ENCODE data around the gene TRAPPC1. TPM values are rescaled to one million over a fixed set of nuclear protein-coding genes. Genes with fewer than 3 reads are reported as not detected.

Gene TRAPPC1
- total RNA-seq, 2 donors from 2014 or later, result 10.5 to 40.0 TPM

DNA sequence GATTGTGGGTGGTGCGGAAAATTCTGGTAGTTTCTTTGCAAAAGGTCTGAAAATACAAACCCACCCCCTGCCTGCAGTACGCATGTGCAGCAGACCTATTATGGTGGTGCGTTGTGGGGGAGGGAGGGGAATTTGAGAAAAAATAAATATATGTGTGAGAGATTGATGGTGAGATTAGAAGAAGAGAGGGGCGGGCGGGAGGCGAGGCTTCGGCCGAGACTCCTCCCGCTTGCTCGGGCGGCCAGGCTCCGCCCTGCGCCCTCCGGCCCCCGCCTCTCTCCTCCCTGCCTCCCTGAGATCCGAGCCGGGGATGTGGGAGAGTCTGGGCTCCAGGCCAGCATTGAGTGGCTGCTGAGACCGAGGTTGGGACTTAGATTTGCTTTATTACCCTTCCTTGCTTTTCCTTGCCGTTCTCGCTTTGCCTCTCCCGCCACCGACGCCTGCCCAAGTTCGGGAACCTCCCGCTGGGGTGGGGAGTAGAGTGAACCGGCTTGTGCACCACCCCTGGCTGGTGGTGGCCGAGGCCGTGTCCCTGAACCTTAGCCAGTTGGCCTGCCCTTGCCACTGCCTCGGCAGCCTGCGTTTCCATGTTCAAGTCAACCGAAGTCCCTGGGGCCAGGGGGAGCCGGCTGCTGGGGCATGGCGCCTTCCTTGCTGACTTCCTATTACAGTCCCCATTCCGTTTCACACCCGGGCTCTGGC, 44.1 kb downstream of the TRAPPC1 start:
- 0% methylated on average over 28 to 35 of the region's 35 CpGs for WGBS, 2 donors
- Histone ChIP-seq H3K36me3 (replicated peaks in 1 of 2; ENCODE audit: insufficient read depth in 1 of 2, low read depth in 2 of 2) (peaks cover 0 to 7% of the 10 kb centered on the region in 2 donors), H3K4me1 (peaks cover 54% of the 10 kb centered on the region), H3K27ac (peak overlapping the region; percentile 90 to 98 (median 94)), H3K27me3 (no peaks in the 10 kb centered on the region), H3K9me3 (no peaks in the 10 kb centered on the region), H3K4me3 (no peak overlapping the region)
- DNase-seq (peak; percentile 94 to 97 (median 95)), ATAC-seq (peak; percentile 79)
- intact Hi-C loops (cut with DNase I), result no loop called here
- TF ChIP-seq, protein P1, sequence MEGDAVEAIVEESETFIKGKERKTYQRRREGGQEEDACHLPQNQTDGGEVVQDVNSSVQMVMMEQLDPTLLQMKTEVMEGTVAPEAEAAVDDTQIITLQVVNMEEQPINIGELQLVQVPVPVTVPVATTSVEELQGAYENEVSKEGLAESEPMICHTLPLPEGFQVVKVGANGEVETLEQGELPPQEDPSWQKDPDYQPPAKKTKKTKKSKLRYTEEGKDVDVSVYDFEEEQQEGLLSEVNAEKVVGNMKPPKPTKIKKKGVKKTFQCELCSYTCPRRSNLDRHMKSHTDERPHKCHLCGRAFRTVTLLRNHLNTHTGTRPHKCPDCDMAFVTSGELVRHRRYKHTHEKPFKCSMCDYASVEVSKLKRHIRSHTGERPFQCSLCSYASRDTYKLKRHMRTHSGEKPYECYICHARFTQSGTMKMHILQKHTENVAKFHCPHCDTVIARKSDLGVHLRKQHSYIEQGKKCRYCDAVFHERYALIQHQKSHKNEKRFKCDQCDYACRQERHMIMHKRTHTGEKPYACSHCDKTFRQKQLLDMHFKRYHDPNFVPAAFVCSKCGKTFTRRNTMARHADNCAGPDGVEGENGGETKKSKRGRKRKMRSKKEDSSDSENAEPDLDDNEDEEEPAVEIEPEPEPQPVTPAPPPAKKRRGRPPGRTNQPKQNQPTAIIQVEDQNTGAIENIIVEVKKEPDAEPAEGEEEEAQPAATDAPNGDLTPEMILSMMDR (IDR thresholded peaks at IDR 0.05), result peak in 1 of 7 experiments; percentile 11
- peak in 2 of 3 donors; percentile 67 to 68 for TF ChIP-seq POLR2A (IDR thresholded peaks at IDR 0.05)

DNA sequence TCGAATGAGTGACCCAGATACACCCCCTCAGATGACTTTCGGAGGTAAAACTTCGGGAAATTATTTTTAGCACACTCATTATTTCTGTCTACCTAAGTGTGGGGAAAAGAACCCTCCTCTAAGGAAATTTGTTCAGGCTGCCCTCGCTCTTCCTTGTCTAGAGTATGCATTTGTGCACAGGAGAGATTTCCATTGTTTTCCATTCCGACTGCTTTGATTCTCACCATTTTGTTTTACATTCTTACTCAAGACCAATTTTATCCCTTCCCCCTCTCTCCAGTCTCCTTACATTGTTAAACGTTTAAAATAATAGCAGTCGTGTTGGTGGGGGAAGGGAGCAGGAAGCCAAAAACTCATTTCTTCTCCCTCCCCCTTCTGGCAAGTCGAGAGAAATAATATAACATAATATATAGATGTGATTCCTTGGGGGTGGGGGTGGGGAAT, 44.7 kb downstream of the TRAPPC1 start:
- Histone ChIP-seq H3K27ac (peak overlapping the region; percentile 90 to 98 (median 94)), H3K4me1 (peaks cover 54% of the 10 kb centered on the region), H3K4me3 (no peak overlapping the region), H3K36me3 (replicated peaks in 1 of 2; ENCODE audit: insufficient read depth in 1 of 2, low read depth in 2 of 2) (peaks cover 0 to 6% of the 10 kb centered on the region in 2 donors), H3K27me3 (no peaks in the 10 kb centered on the region), H3K9me3 (no peaks in the 10 kb centered on the region)
- DNase-seq (no peak), ATAC-seq (no peak)
- no peak for TF ChIP-seq POLR2A (IDR thresholded peaks at IDR 0.05)
- TF ChIP-seq, protein P1 (IDR thresholded peaks at IDR 0.05), result no peak
- intact Hi-C loops (cut with DNase I), result no loop called here
- 1% methylated on average over 8 of the region's 8 CpGs for WGBS, 2 donors

DNA sequence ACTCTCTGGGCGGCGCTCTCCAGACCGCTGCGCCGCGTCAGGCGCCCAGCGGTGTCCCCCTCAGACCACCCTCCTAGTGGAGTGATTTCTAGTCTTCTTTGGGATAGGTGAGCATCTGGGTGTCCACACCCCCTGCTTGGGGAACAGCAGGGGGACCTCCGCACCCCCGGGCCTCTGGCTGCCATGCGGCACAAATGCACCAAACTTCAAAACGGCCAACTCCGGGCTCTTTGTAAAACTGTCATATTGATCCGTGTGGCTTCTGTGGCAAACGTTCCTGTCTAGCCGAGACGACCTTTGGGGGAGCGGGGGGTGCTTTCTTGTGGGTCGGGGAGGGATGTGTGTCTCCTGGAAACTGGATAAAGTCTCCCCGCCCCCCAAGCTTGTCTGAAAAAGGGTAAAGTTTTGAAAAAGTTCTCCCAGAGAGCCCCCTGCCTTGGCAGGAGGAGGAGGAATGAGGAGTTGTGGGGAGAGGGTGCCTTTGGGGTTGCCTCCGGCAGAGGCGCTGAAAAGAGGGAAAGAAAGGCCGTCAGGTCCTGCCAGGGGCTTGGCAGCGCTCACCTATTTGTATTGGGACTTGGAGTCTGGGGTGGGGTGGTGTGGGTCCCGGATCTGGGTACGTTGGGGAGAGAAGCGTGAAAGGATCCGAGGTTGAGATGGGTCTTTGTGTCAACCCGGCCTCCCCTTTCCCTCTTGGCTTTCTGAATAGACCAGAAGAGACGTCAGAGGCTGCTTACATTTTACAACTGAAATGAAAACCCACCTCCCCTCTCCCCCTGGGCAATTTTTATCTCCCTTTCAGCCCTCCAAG, 45.3 kb downstream of the TRAPPC1 start:
- ATAC-seq, result no peak
- peak overlapping the region; percentile 90 to 98 (median 94) for H3K27ac ChIP-seq
- H3K4me3 ChIP-seq, result peak overlapping the region; percentile 53 to 77
- intact Hi-C loops (cut with DNase I), result no loop called here
- WGBS, 2 donors, result 1% methylated on average over 20 to 30 of the region's 30 CpGs
- DNase-seq, result peak; percentile 34 to 64 (median 48)
- H3K4me1 ChIP-seq, result peaks cover 57% of the 10 kb centered on the region
- no peaks in the 10 kb centered on the region for H3K9me3 ChIP-seq
- TF ChIP-seq, protein P1 (IDR thresholded peaks at IDR 0.05), result no peak
- peak in 1 of 3 donors; percentile 2 for TF ChIP-seq POLR2A (IDR thresholded peaks at IDR 0.05)
- no peaks in the 10 kb centered on the region for H3K27me3 ChIP-seq
- peaks cover 0 to 4% of the 10 kb centered on the region in 2 donors for H3K36me3 ChIP-seq (replicated peaks in 1 of 2; ENCODE audit: insufficient read depth in 1 of 2, low read depth in 2 of 2)

DNA sequence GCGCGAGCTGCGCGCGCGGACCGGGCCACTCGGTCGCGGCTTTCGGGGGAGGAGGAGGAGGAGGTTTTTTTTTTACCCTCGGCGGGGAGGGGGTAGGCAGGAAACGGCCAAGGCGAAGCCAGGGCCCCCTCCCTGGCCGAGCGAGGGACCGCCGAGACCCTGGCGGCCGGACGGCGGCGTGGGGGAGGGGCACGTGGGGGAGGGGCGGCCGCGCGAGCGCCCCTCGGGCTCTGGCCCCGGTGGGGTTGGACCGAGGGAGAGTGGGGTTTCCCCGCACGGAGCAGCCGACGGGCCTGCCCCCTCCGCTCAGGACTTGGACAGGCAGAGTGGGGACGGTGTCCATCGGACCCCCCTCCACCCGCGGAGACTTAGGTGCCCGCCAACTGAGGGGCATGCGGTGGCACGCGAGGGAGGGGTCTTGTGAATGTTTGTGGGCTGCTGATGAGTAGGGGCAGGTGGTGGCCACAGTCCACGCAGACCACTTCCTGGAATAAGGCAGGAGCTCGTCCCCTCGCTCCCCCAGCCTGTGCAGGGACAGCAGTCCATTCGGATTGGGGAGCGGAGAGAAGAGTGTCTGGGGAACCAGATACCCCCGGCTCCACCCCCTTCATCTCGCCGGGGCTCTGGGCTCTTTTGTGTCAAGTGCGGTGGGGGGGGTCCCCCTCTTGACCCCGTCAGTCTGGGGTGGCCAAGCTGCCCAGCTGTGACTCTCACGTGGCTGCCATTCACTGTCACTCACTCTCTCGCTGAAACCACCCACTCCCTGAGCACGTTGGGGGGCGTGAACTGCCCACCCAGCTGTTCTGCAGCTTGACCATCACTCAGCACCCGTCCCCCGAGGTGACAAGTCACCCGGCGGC, 46.1 kb downstream of the TRAPPC1 start:
- Histone ChIP-seq H3K27ac (peak overlapping the region; percentile 90 to 98 (median 94)), H3K4me1 (peaks cover 59% of the 10 kb centered on the region), H3K36me3 (replicated peaks in 1 of 2; ENCODE audit: insufficient read depth in 1 of 2, low read depth in 2 of 2) (no peaks in the 10 kb centered on the region), H3K9me3 (no peaks in the 10 kb centered on the region), H3K4me3 (peak overlapping the region; percentile 53 to 77), H3K27me3 (no peaks in the 10 kb centered on the region)
- peak in 2 of 3 donors; percentile 49 to 64 for TF ChIP-seq POLR2A (IDR thresholded peaks at IDR 0.05)
- TF ChIP-seq, protein P1 (IDR thresholded peaks at IDR 0.05), result no peak
- peak; percentile 2 for ATAC-seq
- 0 to 2% methylated on average over 9 to 50 of the region's 64 CpGs for WGBS, 2 donors
- intact Hi-C loops (cut with DNase I), result no loop called here
- peak; percentile 48 to 59 (median 52) for DNase-seq
